Stomach (tissue), 4 donors: ENCODE results near the gene GPR25.

Source experiments
- CTCF ChIP-seq, 7 experiments: fragments of 450-650 bp in 4 of 7; fragments of 200-600 bp in 3 of 7; sonication (generic) in 3 of 7; IDR thresholded peaks; one replicate each; pipeline ENCODE4 v1.5.1; 2016 to 2019; ENCODE audit warnings: antibody characterized with exemption in 7 of 7, control low read depth in 2 of 7, mild to moderate bottlenecking in 1 of 7
- EP300 ChIP-seq: sonication (generic); formaldehyde crosslinking; IDR thresholded peaks from one replicate; pipeline ENCODE4 v1.6.1; 2017; ENCODE audit warnings: antibody characterized with exemption
- POLR2A ChIP-seq, 4 donors: fragments of 450-650 bp; IDR thresholded peaks; one replicate each; pipeline ENCODE4 v1.6.1; 2016; ENCODE audit warnings: antibody characterized with exemption in 4 of 4, control low read depth in 2 of 4, mild to moderate bottlenecking in 1 of 4, moderate library complexity in 1 of 4
- POLR2AphosphoS5 ChIP-seq, 3 donors: sonication (generic); formaldehyde crosslinking; IDR thresholded peaks; one replicate each; pipeline ENCODE4 v1.6.1; 2016; ENCODE audit warnings: antibody characterized with exemption in 3 of 3

GRCh38 chr1:200907611-200908097 is 34.9 kb downstream of the GPR25 start:
- TF ChIP-seq CTCF (IDR thresholded peaks at IDR 0.05) = no peak
- no peak for TF ChIP-seq POLR2AphosphoS5 (IDR thresholded peaks at IDR 0.05)
- TF ChIP-seq POLR2A (IDR thresholded peaks at IDR 0.05) = no peak
- TF ChIP-seq EP300 = no peak
